VCaP (cell line): Measurements from ENCODE around the gene NAA15.

Experiments used
- H3K27ac ChIP-seq: fragments of 450-650 bp; 2 replicates; pipeline ENCODE4 v1.5.1; 2017
- CTCF ChIP-seq: fragments of 450-650 bp; conservative IDR thresholded peaks from 2 replicates; pipeline ENCODE4 v1.5.1; 2017; ENCODE audit warnings: mild to moderate bottlenecking, moderate library complexity

The NAA15 gene

DNA sequence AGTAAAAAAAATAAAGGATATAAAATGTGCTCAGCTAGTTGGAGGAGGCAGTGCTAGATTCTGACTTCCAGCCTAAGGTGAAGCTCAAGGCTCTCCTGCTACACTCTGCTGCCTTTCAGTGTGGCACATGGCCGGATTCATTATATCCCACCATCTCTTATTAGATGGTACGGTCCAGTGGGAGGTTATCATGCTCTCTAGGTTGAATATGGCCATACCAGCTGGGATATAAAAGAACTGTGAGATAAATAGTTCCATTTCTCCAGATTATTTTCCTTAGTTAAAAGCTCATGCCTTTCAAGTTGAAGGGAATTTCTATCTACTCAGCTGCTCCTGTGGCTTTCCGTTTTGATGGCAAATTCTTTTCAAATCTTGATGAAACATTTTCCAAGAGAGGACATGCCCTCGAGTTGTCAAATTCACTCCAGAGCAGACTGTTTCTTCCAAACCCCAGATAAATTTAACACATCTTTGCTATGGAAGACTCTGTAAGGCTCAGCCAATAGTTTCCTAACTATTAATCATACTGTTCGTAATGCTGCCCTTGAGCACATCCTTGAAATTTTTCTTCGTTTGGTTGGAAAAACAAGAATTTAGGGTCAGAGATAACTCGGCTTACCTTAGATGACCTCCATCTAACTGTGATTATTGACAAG lies 19.1 kb upstream of the NAA15 start:
- H3K27ac ChIP-seq = no peak overlapping the region
- TF ChIP-seq CTCF = no peak

GRCh38 chr4:139282721-139283075 lies 18.6 kb upstream of the NAA15 start:
- TF ChIP-seq CTCF = no peak
- H3K27ac ChIP-seq = no peak overlapping the region

DNA sequence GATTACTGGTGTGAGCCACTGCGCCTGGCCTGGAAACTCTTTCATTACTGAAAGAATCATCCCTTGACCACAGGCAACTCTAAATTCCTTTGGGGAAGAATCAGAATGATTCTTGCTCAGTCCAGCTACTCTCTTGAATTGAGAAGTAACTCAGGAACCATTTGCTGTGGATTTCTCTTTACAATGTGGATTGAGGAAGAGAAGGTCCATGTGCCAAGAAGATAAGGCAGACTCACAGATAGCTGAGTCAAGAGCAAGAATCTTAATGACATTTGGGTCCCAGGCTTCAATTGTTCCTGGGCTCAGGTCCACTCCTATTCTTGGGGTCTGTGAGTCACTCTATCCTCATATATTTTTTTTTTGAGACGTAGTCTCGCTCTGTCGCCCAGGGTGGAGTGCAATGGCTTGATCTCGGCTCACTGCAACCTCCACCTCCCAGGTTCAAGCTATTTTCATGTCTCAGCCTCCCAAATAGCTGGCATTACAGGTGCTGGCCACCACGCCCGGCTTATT lies 15.1 kb upstream of the NAA15 start:
- H3K27ac ChIP-seq = no peak overlapping the region
- TF ChIP-seq CTCF = no peak

GRCh38 chr4:139295206-139295941 lies 5.9 kb upstream of the NAA15 start:
- TF ChIP-seq CTCF = peak; percentile 95
- H3K27ac ChIP-seq = peak overlapping the region; percentile 93

- peak overlapping the region; percentile 93 for H3K27ac ChIP-seq
- TF ChIP-seq CTCF = peak; percentile 66
These were observed 5.4 kb upstream of the NAA15 start for GRCh38 chr4:139295942-139296299.

GRCh38 chr4:139297001-139297410 lies 4.3 kb upstream of the NAA15 start:
- TF ChIP-seq CTCF = no peak
- H3K27ac ChIP-seq = peak overlapping the region; percentile 93

DNA sequence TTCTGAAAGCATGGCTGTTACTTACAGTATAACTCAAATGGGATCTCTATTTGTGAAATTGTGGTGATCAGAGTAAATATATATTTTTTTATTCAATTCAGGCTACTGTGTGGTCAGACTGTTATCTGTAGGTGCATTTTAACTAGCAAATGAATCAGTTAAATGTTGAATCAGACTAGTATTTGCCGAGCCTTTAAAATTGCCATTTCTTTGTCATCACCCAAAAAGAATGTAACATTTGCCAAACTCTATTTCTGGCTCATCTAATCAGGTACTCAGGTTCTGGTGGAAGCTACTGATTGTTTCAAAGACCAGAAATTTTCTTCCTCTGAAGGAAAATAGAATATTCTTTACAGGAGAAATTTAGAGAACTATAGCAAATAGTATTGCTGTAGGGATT lies 1.8 kb upstream of the NAA15 start:
- no peak for TF ChIP-seq CTCF

More for the DNA sequence above, 1.8 kb upstream of the NAA15 start:
- H3K27ac ChIP-seq = peak overlapping the region; percentile 92
